ENCODE results near the gene SLK. TPM values are rescaled to one million over a fixed set of nuclear protein-coding genes. Genes with fewer than 3 reads are reported as not detected.

Gene SLK
- total and polyA plus RNA-seq, 10 of the 15 experiments (the other 5 are each of a cell fraction or from before 2014, with no cell fraction given) = 2.5 to 24.2 (median 11.1) TPM

GRCh38 chr10:104033401-104033930 is 66.5 kb downstream of the SLK start (continued):
- TF ChIP-seq HDGF (IDR thresholded peaks at IDR 0.05) (no peak), MYB (IDR thresholded peaks at IDR 0.05; ENCODE audit: borderline replicate concordance, low read depth, low read length) (no peak), RB1 (IDR thresholded peaks at IDR 0.05; ENCODE audit: borderline replicate concordance) (no peak), CHD1 (IDR thresholded peaks at IDR 0.05; ENCODE audit: low read depth, low read length) (no peak), STAT3 (IDR thresholded peaks at IDR 0.05; ENCODE audit: low read depth, low read length) (no peak)

- DNase-seq (ENCODE audit: low read depth, low spot score) (no peak), ATAC-seq (no peak), FAIRE-seq (no peak)
- intact Hi-C loops (cut with micrococcal nuclease; ENCODE audit: unreplicated experiment) (no loop called here), in situ Hi-C loops (cut with MboI) (no loop called here)
- BruUV-seq (replicated peaks) = no TSS peak
- H3K4me2 ChIP-seq (ENCODE audit: control insufficient read depth, insufficient read depth) = no peak overlapping the region
- ChIA-PET CTCF (no interaction called here), RAD21 (ENCODE audit: unreplicated experiment) (no interaction called here), POLR2A (no interaction called here), SMC1A (ENCODE audit: uncharacterized antibody, unreplicated experiment) (interaction anchor here (1.3 kb wide), 1 partner anchor 89 kb away, joined by 7 read pairs; no protein-coding TSS in a partner anchor)
- H3K36me3 ChIP-seq (ENCODE audit: control insufficient read depth in 2 of 2, insufficient read depth in 2 of 2, low read length in 1 of 2) = no peaks in the 10 kb centered on the region
- H3K79me2 ChIP-seq (ENCODE audit: control insufficient read depth, insufficient read depth, low read length) = no peaks in the 10 kb centered on the region
- no peak overlapping the region for H3K9ac ChIP-seq (ENCODE audit: control insufficient read depth, insufficient read depth, low read length)
- H2AFZ ChIP-seq (ENCODE audit: control insufficient read depth, low read depth, low read length) = no peak overlapping the region
- H3K27ac ChIP-seq (ENCODE audit: control insufficient read depth, insufficient read depth) = no peak overlapping the region
- no peaks in the 10 kb centered on the region for H3K9me3 ChIP-seq (replicated peaks; ENCODE audit: control insufficient read depth, insufficient read depth, low read length)
- H3K4me3 ChIP-seq = no peak overlapping the region
- H3K27me3 ChIP-seq (replicated peaks in 1 of 2; ENCODE audit: control insufficient read depth in 2 of 2, insufficient read depth in 2 of 2, low read length in 1 of 2) = no peaks in the 10 kb centered on the region
- no peaks in the 10 kb centered on the region for H3K4me1 ChIP-seq (ENCODE audit: control insufficient read depth, insufficient read depth, low read length)
- no peaks in the 10 kb centered on the region for H4K20me1 ChIP-seq (ENCODE audit: control insufficient read depth, insufficient read depth)
- WGBS (ENCODE audit: insufficient coverage, insufficient replicate concordance, low lambda C conversion rate, missing lambda C conversion rate) = 87% methylated on average over 11 of the region's 11 CpGs
- TF ChIP-seq PKNOX1 (IDR thresholded peaks at IDR 0.05) (no peak), EGR1 (IDR thresholded peaks at IDR 0.05; ENCODE audit: borderline replicate concordance in 1 of 2, low read depth in 2 of 2, low read length in 2 of 2) (no peak), E2F8 (IDR thresholded peaks at IDR 0.05; ENCODE audit: low read depth, partially characterized antibody) (no peak), CREB1 (IDR thresholded peaks at IDR 0.05; ENCODE audit: low read depth) (no peak), MYB (IDR thresholded peaks at IDR 0.05; ENCODE audit: borderline replicate concordance, low read depth, low read length) (no peak), HSF1 (IDR thresholded peaks at IDR 0.05; ENCODE audit: low read depth, low read length) (no peak), CHD4 (IDR thresholded peaks at IDR 0.05) (no peak), CREM (IDR thresholded peaks at IDR 0.05; ENCODE audit: low read depth) (no peak), ZBTB40 (IDR thresholded peaks at IDR 0.05; ENCODE audit: borderline replicate concordance) (no peak), BACH1 (IDR thresholded peaks at IDR 0.05; ENCODE audit: borderline replicate concordance) (no peak)
These were observed 67.0 kb downstream of the SLK start for GRCh38 chr10:104033966-104034365.

All from GM12878 (cell line).